Stimulated activated CD4-positive, alpha-beta T cell treated with anti-CD3 and anti-CD28 coated beads, Interleukin-12 subunit alpha, Interleukin-12 subunit beta, amount 100 ng/mL, for 48 hours (primary cell): Measurements from ENCODE around the gene MS4A18.
"Not testable (repeated sequence)": the region's sequence is repeated elsewhere in the genome, so short reads cannot be mapped to it uniquely, and the experiment has no call there.

ENCODE experiments used
- DNase-seq, 3 donors: peaks; one replicate each; pipeline ENCODE4 v3.0.0-alpha.2; 2020; ENCODE audit warnings: low read depth in 2 of 3, low spot score in 1 of 3

MS4A18 gene

DNA sequence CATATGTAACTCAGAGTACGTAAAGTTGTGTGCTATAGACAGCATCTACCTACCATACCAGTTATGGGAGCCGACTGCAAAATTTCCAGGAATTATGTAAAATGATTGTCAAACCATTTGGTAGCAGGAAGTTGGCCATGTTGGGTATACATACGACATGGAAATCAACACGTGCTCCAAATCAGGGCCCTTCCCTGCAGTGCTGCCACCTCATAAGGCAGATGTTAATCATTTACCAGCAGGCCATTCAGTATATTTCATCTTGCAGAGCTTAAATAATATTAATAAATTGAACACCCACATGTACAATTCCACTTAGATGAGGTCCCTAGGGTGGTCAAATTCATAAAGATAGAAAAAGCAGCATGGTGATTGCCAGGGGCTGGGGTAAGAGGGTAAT, 9.8 kb downstream of the MS4A18 start:
- no peak for DNase-seq

DNA sequence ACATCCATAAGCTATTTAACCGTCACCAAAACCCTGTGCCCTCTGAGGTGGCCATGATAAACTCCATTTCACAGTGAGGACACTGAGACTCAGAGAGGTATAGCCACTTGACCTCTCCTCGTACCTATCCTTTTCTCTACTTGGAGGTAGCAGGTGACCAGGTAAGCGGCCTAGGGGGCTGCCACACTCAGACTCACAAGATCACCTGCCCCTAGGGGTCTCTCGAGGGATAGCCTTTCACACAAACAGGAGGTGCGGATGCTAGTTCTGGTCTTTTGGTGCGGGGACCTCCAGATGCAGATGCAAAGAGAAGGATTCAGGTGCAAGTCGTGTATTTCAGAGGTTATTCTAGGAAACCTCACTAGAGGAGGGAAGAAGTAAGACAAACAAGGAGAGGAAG, 14.6 kb downstream of the MS4A18 start:
- DNase-seq, result no peak

GRCh38 chr11:60740573-60740972, 16.1 kb downstream of the MS4A18 start:
- DNase-seq, result no peak

GRCh38 chr11:60741421-60741820, 16.9 kb downstream of the MS4A18 start:
- DNase-seq, result no peak

GRCh38 chr11:60743058-60743457, 18.5 kb downstream of the MS4A18 start:
- DNase-seq, result no peak

- DNase-seq, result no peak
Measured at GRCh38 chr11:60744114-60744513, 19.6 kb downstream of the MS4A18 start.

DNA sequence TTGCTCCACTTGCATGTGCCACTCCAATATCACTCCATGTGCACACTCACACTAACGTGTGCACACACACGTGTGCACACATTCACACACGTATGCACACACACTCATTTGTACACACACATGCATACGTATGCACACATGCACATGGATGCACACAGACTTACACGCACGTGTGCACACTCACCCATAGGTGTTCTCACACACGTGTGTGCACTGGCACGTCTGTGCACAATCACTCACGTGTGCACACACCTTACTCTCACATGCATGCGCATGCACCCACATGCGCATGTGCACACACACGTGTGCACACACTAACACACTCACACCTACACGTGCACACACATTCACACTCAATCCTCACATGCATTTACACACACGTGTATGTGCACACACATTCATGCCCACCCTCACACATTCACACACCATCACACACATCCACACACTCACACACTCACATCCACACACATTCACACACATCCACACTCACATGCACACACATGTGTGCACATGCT, 22.9 kb downstream of the MS4A18 start:
- no peak for DNase-seq

DNA sequence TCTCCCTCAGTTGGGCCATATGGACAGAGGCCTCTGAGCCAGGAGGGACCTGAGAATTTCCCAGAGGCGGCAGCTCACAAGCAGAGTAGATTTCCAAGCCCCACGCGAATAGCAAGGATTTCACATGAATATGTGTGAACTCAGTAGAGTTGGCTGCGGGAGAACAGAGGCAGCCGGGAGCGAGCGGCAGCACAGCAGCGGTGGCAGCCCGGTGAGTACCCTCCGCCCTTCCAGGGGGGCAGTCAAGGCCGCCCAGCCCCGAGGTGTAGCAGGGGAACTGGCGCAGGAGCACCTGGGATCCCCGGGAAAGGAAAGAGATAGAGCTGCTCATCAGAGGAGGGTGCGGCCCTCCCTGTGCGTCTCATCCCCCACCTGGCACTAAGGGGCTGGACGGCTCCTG, 23.7 kb downstream of the MS4A18 start:
- DNase-seq, result no peak

GRCh38 chr11:60748821-60749220, 24.3 kb downstream of the MS4A18 start:
- no peak for DNase-seq

- no peak for DNase-seq
Measured at GRCh38 chr11:60750911-60751310, 26.4 kb downstream of the MS4A18 start.

DNA sequence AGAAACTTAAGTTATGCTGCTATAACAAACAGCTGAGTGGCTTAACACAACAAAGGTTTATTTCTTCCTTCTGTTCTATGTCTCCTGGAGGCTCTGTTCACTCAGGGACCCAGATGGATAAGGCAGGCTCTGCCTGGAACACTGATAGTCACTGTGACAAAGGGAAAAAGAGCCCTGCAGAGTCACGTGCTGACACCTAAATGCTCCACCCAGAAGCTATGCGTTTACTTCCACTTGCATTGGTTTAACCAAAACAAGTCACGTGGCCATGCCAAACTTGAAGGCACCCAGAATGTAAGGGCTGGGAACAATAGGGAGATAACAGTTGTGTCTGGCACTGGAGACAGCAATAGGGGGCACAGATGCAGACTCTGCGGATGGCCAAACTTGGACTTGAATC, 28.8 kb downstream of the MS4A18 start:
- no peak for DNase-seq

DNA sequence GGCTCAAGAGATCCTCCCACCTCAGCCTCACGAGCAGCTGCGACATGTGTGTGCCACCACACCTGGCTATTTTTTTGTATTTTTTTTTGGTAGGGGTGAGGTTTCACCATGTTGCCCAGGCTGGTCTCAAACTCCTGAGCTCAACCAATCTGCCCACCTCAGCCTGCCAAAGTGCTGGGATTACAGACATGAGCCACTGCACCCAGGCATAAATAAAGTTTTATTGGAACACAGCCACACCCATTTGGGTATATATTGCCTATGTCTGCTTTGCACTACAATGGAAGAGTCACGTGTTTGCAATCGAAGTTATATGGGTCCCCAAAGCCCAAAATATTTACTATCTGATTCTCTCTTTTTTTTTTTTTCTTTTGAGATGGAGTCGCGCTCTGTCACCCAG, 30.4 kb downstream of the MS4A18 start:
- DNase-seq, result no peak

- no peak for DNase-seq
Measured at GRCh38 chr11:60756307-60757032, 31.9 kb downstream of the MS4A18 start, which contains the start of gene MS4A15. Gene MS4A15 (plus strand): TSS chr11:60756867. CDS start chr11:60763734, 6,867 bp downstream.

- DNase-seq, result no peak
Measured at GRCh38 chr11:60757231-60757800, 32.8 kb downstream of the MS4A18 start.

GRCh38 chr11:60758671-60759070, 34.2 kb downstream of the MS4A18 start:
- DNase-seq, result not testable (repeated sequence)

DNA sequence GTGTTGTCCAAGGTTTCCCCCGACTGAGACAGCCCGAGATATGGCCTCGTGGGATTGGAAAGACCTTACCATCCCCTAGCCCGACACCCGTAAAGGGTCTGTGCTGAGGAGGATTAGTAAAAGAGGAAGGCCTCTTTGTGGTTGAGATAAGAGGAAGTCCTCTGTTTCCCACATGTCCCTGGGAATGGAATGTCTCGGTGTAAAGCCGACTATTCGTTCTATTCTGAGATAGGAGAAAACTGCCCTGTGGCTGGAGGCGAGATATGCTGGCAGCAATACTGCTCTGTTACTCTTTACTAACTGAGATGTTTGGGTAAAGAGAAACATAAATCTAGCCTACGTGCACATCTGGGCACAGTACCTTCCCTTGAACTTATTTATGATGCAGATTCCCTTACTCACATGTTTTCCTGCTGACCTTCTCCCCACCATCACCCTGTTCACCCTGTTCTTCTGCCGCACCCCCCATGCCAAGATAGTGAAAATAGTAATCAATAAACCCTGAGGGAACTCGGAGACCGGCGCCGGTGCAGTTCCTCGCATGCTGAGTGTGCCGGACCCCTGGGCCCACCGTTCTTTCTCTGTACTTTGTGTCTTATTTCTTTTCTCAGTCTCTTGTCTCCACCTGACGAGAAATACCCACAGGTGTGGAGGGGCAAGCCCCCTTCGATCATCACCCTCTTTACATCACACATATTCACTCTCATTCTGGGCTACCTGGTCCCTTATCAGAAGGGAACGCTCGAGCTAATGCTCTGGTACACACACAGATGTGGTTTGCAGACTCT, 35.1 kb downstream of the MS4A18 start:
- DNase-seq, result not testable (repeated sequence)

DNA sequence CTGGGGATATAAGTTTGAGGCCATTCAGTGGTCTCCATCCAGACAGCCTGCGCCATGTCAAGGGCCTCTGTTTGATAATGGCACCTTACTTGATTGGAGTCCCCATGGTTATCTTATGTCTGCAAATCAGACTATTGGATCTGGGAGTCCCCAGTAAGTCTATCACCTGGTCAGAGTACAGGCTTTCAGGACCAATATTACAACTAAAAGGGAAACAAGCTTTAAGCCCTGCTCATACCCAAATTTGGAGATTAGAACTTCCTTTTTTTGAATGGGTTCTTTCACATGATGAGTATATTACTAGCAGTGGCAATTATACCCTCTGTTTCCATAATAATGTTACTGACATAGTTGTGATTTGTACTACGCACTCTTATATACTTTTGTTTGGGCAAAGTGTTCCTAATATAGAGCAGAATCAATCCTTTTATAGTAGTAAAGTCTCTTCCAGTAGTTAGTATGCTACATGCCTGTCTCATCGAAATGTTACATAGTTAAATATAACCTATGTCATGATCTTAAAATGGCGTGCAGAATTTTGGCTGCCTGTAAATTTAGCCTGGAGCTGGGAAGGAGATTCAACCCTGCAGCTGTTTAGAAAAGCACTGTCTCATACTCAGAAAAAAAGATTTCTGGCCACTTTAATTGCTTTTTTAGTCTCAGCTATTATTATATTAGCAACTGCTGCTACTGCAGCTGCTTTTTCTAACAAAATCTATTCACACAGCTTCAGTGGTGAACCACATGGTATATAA, 37.1 kb downstream of the MS4A18 start:
- no peak for DNase-seq

- DNase-seq, result no peak
Measured at GRCh38 chr11:60762851-60763691, 38.6 kb downstream of the MS4A18 start.

GRCh38 chr11:60763692-60764369, 39.3 kb downstream of the MS4A18 start:
- DNase-seq, result no peak

DNA sequence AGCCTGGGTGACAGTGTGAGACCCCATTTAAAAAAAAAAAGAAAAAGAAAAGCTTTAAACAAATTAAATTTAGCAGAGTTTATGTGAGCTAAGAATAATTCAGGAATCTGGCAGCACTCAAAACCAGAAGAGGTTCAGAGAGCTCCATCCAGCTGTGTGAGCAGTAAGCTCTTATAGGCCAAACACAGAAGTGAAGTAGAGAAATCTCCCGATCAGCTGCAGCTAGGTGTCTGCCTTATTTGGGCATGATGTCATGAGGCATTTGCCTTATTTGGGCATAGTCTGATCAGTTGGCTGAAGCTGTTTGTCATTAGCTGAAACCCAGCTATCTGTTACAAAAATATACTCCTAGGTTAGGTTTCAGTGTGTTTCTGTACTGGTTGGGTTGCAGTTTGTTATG, 40.4 kb downstream of the MS4A18 start:
- DNase-seq, result no peak
